Measurements from ENCODE around the gene C4B. TPM values are rescaled to one million over a fixed set of nuclear protein-coding genes. Genes with fewer than 3 reads are reported as not detected.
"Not testable (repeated sequence)": the region's sequence is repeated elsewhere in the genome, so short reads cannot be mapped to it uniquely, and the experiment has no call there.

C4B gene
- total RNA-seq, 1 donor from 2014 or later = 9.2 TPM

DNA sequence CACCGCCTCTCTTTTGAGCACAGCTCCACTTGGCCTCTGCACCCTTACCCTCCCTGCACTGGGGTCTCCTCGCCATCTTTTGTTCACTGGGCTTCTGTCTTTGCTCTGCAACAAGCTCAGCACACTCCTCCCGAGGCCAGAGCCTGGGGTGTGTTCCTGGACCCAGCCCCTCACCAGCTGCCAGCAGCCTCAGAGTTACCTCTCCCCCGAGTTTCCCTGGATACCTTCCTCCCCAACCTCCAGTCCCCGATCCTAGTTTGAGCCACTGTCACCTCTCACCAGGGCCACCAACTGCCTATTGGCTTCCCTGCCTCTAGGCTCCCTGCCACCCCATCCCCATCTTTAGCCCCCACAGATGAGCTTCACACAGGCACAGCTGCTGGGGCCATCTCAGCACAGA is 36.0 kb downstream of the C4B start:
- TF ChIP-seq, protein P1, sequence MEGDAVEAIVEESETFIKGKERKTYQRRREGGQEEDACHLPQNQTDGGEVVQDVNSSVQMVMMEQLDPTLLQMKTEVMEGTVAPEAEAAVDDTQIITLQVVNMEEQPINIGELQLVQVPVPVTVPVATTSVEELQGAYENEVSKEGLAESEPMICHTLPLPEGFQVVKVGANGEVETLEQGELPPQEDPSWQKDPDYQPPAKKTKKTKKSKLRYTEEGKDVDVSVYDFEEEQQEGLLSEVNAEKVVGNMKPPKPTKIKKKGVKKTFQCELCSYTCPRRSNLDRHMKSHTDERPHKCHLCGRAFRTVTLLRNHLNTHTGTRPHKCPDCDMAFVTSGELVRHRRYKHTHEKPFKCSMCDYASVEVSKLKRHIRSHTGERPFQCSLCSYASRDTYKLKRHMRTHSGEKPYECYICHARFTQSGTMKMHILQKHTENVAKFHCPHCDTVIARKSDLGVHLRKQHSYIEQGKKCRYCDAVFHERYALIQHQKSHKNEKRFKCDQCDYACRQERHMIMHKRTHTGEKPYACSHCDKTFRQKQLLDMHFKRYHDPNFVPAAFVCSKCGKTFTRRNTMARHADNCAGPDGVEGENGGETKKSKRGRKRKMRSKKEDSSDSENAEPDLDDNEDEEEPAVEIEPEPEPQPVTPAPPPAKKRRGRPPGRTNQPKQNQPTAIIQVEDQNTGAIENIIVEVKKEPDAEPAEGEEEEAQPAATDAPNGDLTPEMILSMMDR (conservative IDR thresholded peaks at IDR 0.05) = no peak
- H3K36me3 Mint-ChIP-seq = no peaks in the 10 kb centered on the region
- no peak for DNase-seq (ENCODE audit: extremely low spot score, unreplicated experiment)
- H3K4me1 Mint-ChIP-seq (ENCODE audit: unreplicated experiment) = peaks cover 4% of the 10 kb centered on the region
- peak overlapping the region; percentile 18 for H3K27ac Mint-ChIP-seq
- H3K9me3 Mint-ChIP-seq = no peaks in the 10 kb centered on the region
- no peak overlapping the region for H3K4me3 Mint-ChIP-seq
- H3K27me3 Mint-ChIP-seq = peaks cover 4% of the 10 kb centered on the region

DNA sequence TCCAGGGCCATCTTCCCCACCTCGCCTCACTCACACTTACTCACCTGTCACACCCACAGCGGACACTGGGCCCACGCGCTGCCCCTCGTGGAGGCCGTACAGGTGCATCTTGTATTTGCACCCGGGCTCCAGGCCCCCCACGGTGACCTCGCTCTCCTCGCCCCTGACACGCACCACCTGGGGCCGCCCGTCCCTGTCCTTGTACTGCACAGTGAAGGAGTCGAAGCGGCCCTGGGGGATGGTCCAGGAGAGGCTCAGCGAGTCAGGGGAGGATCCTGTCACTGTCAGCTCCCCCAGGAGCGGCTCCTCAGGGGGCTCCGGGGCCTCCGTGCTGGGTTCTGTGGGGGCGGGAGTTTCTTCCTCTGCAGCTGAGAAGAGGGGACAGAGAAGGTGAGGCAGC is 38.0 kb downstream of the C4B start:
- not testable (repeated sequence) for H3K27ac Mint-ChIP-seq; H3K4me3 Mint-ChIP-seq; H3K36me3 Mint-ChIP-seq; H3K9me3 Mint-ChIP-seq; DNase-seq (ENCODE audit: extremely low spot score, unreplicated experiment); H3K27me3 Mint-ChIP-seq; H3K4me1 Mint-ChIP-seq (ENCODE audit: unreplicated experiment)

DNA sequence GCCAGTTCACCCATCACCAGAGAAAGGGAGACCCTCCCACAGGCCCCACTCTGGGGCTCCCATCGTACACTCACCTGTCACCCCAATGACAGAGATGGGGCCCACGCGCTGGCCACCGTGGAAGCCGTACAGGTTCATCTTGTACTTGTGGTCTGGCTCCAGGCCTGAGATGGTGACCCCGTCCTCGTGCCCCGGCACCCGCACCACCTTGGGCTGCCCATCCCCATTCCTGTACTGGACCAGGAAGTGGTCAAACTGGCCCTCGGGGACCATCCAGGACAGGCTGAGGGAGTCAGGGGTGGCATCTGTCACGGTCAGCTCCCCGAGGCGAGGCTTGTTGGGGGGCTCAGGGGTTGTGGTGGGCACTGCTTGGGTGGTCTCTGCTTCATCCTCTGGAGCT is 38.7 kb downstream of the C4B start:
- H3K9me3 Mint-ChIP-seq; H3K36me3 Mint-ChIP-seq; H3K27me3 Mint-ChIP-seq; DNase-seq (ENCODE audit: extremely low spot score, unreplicated experiment); H3K27ac Mint-ChIP-seq; H3K4me1 Mint-ChIP-seq (ENCODE audit: unreplicated experiment); H3K4me3 Mint-ChIP-seq: not testable (repeated sequence)

DNA sequence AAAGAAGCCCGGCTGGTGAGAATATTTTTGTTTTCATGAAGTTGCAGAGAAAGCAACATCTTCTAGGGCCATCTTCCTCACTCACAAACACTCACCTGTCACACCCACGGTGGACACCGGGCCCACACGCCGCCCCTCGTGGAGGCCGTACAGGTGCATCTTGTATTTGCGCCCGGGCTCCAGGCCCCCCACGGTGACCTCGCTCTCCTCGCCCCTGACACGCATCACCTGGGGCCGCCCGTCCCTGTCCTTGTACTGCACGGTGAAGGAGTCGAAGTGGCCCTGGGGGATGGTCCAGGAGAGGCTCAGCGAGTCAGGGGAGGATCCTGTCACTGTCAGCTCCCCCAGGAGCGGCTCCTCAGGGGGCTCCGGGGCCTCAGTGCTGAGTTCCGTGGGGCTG is 41.2 kb downstream of the C4B start:
- H3K9me3 Mint-ChIP-seq; H3K4me3 Mint-ChIP-seq; H3K36me3 Mint-ChIP-seq; DNase-seq (ENCODE audit: extremely low spot score, unreplicated experiment); H3K27ac Mint-ChIP-seq; H3K27me3 Mint-ChIP-seq; H3K4me1 Mint-ChIP-seq (ENCODE audit: unreplicated experiment): not testable (repeated sequence)

DNA sequence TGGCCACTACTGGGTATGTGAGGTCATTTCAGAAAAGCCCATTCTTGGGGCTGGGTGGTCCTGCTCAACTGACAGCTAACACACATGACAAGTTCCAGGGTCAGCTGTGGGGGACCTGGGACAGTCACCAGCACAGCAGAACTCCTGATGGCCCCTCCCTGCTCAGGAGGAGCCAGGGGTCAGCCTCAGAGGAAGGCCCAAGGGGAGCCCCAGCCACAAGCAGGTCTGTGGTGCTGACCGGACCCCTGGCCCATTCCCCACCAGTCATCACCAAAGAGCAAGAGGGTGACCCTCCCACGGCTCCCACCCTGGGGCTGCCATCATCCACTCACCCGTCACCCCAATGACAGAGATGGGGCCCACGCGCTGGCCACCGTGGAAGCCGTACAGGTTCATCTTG is 41.7 kb downstream of the C4B start:
- Mint-ChIP-seq H3K4me3 (no peak overlapping the region), H3K9me3 (no peaks in the 10 kb centered on the region), H3K36me3 (no peaks in the 10 kb centered on the region), H3K4me1 (ENCODE audit: unreplicated experiment) (no peaks in the 10 kb centered on the region), H3K27me3 (no peaks in the 10 kb centered on the region), H3K27ac (no peak overlapping the region)
- DNase-seq (ENCODE audit: extremely low spot score, unreplicated experiment) = no peak
- TF ChIP-seq, protein P1 (conservative IDR thresholded peaks at IDR 0.05) = no peak

DNA sequence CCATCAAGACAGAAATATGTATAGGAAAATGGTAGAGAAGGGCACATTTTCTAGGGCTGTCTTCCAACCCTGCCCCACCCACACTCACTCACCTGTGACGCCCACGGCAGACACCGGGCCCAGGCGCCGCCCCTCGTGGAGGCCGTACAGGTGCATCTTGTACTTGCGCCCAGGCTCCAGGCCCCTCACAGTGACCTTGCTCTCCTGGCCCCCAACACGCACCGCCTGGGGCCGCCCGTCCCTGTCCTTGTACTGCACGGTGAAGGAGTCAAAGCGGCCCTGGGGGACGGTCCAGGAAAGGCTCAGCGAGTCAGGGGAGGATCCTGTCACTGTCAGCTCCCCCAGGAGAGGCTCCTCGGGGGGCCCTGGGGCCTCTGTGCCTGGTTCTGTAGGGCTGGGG is 43.4 kb downstream of the C4B start:
- no peak overlapping the region for H3K27ac Mint-ChIP-seq
- no peak for DNase-seq (ENCODE audit: extremely low spot score, unreplicated experiment)
- no peak overlapping the region for H3K4me3 Mint-ChIP-seq
- no peaks in the 10 kb centered on the region for H3K36me3 Mint-ChIP-seq
- TF ChIP-seq, protein P1 (conservative IDR thresholded peaks at IDR 0.05) = no peak
- no peaks in the 10 kb centered on the region for H3K4me1 Mint-ChIP-seq (ENCODE audit: unreplicated experiment)
- H3K9me3 Mint-ChIP-seq = no peaks in the 10 kb centered on the region
- H3K27me3 Mint-ChIP-seq = no peaks in the 10 kb centered on the region

DNA sequence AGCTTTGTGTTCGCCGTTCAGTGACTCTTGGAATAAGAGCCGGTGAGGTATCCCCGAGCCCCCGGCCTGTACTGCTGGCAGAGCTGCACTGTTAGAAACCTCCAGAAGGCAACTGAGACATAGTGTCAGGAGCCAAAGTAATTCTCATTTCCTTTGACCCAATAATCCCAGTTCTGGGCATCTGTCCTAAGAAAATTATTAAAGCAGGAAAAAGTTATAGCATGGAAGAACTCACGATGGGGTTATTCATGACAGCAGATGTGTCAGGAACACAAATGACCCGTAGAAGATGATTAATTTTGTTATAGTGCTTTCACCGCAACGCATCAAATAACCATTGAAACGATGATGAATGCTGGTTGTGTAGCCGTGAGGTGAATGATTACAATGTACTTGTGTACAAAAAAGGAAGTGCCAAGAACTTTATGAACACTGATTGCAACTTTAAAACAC is 43.9 kb downstream of the C4B start:
- H3K27ac Mint-ChIP-seq = no peak overlapping the region

More for the DNA sequence above, 43.9 kb downstream of the C4B start:
- Mint-ChIP-seq H3K4me1 (ENCODE audit: unreplicated experiment) (no peaks in the 10 kb centered on the region), H3K4me3 (no peak overlapping the region), H3K9me3 (no peaks in the 10 kb centered on the region), H3K36me3 (peaks cover 1% of the 10 kb centered on the region), H3K27me3 (no peaks in the 10 kb centered on the region)
- DNase-seq (ENCODE audit: extremely low spot score, unreplicated experiment) = no peak
- TF ChIP-seq, protein P1 (conservative IDR thresholded peaks at IDR 0.05) = no peak
